Measurements from ENCODE around the gene RAB30. TPM values are rescaled to one million over a fixed set of nuclear protein-coding genes. Genes with fewer than 3 reads are reported as not detected.

The RAB30 gene
- total and polyA plus RNA-seq, 2 donors (not counting 3 experiments of a cell fraction or from before 2014, with no cell fraction given), result 4.1 to 14.6 TPM

DNA sequence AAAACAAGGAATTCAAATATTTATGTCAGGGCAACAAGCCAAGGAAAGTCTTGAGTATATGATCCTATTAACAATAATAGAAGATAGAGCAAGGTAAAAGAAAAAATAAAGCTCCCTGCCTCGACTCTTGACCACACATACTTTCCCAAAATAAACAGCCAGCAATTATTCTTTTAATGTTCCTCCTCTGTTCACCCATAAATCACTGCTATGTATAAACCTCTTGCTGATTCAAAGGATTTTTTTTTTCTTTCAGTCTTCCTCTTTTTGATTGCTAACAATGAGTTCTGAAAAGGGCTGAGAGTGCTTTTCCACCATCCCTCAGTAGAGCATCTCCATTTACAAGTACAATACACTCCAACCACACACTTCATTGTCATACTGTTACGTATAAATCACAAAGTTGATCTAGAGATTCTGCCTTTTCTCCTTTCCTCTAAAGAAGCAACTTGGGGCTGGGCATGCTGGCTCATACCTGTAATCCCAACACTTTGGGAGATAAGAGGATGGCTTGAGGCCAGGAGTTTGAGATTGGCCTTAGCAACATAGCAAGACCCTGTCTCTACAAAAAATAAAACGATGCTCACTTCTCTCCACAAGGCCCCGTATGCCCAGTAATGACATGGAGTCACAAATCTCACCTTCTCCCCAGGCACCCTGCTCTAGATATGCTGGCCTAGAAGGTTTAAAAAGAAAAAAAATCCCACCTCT lies 24.0 kb downstream of the RAB30 start:
- dilution Hi-C loops (cut with MboI; ENCODE audit: extremely low pct_ligation_motif_present, low sequenced_read_pairs) (no loop called here), intact Hi-C loops (cut with micrococcal nuclease) (loop anchor here (1.0 kb wide), 1 partner anchor 24 kb away; the partner anchor contains the start of gene RAB30)
- DNase-seq (ENCODE audit: low read depth, low spot score) (peak; percentile 79), FAIRE-seq (peak; percentile 56)
- no TSS peak for BruUV-seq (replicated peaks)
- Histone ChIP-seq H2AFZ (ENCODE audit: low read depth, low read length) (no peak overlapping the region), H3K27me3 (ENCODE audit: control insufficient read depth in 2 of 2, insufficient read depth in 2 of 2, low read length in 2 of 2) (no peaks in the 10 kb centered on the region), H3K27ac (ENCODE audit: insufficient read depth, low read depth, low read length) (peak overlapping the region; percentile 8), H3K9ac (replicated peaks; ENCODE audit: extremely low read depth, insufficient read depth, low read length) (no peak overlapping the region), H3K9me1 (replicated peaks; ENCODE audit: control insufficient read depth, extremely low read depth, insufficient read depth, low read length) (no peaks in the 10 kb centered on the region), H3K36me3 (ENCODE audit: control insufficient read depth in 2 of 2, extremely low read depth in 1 of 2, insufficient read depth in 2 of 2, low read length in 2 of 2) (no peaks in the 10 kb centered on the region), H3K4me3 (replicated peaks in 1 of 3; ENCODE audit: insufficient read depth in 1 of 3, low read depth in 1 of 3, low read length in 3 of 3) (no peak overlapping the region), H3K9me3 (replicated peaks; ENCODE audit: control insufficient read depth, insufficient read depth, low read length) (no peaks in the 10 kb centered on the region), H4K20me1 (replicated peaks; ENCODE audit: control insufficient read depth, extremely low read depth, insufficient read depth, low read length) (no peaks in the 10 kb centered on the region), H3K79me2 (ENCODE audit: control insufficient read depth, insufficient read depth, low read length) (peaks cover 15% of the 10 kb centered on the region), H3K4me2 (ENCODE audit: insufficient read depth, low read length) (peak overlapping the region; percentile 20), H3K4me1 (ENCODE audit: control insufficient read depth, extremely low read depth, insufficient read depth, low read length) (peaks cover 56% of the 10 kb centered on the region)
- CTCF ChIA-PET, result interaction anchor here (1.0 to 2.5 kb wide), 8 partner anchors 10 to 272 kb away, joined by 3 to 8 read pairs (median 4); no protein-coding TSS in a partner anchor
- TF ChIP-seq, protein P1, sequence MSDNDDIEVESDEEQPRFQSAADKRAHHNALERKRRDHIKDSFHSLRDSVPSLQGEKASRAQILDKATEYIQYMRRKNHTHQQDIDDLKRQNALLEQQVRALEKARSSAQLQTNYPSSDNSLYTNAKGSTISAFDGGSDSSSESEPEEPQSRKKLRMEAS (IDR thresholded peaks at IDR 0.05; ENCODE audit: insufficient read depth, insufficient read length), result no peak
- TF ChIP-seq POLR2A (IDR thresholded peaks at IDR 0.05; ENCODE audit: low read depth, low read length), result no peak
- TF ChIP-seq FOS (IDR thresholded peaks at IDR 0.05; ENCODE audit: borderline replicate concordance, insufficient read depth, low read length), result no peak
- TF ChIP-seq, protein P2, sequence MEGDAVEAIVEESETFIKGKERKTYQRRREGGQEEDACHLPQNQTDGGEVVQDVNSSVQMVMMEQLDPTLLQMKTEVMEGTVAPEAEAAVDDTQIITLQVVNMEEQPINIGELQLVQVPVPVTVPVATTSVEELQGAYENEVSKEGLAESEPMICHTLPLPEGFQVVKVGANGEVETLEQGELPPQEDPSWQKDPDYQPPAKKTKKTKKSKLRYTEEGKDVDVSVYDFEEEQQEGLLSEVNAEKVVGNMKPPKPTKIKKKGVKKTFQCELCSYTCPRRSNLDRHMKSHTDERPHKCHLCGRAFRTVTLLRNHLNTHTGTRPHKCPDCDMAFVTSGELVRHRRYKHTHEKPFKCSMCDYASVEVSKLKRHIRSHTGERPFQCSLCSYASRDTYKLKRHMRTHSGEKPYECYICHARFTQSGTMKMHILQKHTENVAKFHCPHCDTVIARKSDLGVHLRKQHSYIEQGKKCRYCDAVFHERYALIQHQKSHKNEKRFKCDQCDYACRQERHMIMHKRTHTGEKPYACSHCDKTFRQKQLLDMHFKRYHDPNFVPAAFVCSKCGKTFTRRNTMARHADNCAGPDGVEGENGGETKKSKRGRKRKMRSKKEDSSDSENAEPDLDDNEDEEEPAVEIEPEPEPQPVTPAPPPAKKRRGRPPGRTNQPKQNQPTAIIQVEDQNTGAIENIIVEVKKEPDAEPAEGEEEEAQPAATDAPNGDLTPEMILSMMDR (IDR thresholded peaks at IDR 0.05; ENCODE audit: extremely low read depth in 1 of 2, insufficient read depth in 1 of 2, low read depth in 1 of 2, low read length in 2 of 2), result no peak
- no peak for TF ChIP-seq POLR2AphosphoS5 (IDR thresholded peaks at IDR 0.05; ENCODE audit: insufficient read depth, low read depth, low read length)
- TF ChIP-seq JUN (IDR thresholded peaks at IDR 0.05; ENCODE audit: borderline replicate concordance, insufficient read depth, insufficient read length, low read depth), result no peak
- no peak for TF ChIP-seq GATA2 (IDR thresholded peaks at IDR 0.05; ENCODE audit: insufficient read depth, insufficient read length, low read depth, low read length)
- TF ChIP-seq MYC (IDR thresholded peaks at IDR 0.05; ENCODE audit: low read depth, low read length), result no peak
- no peak for TF ChIP-seq EZH2 (IDR thresholded peaks at IDR 0.05; ENCODE audit: borderline replicate concordance, low read depth, low read length, severe bottlenecking)
- POLR2A ChIA-PET, result interaction anchor here (1.6 kb wide), 1 partner anchor 109 kb away, joined by 3 read pairs; the partner anchor contains the start of gene PCF11
